ENCODE data around the gene PALMD.

DNA sequence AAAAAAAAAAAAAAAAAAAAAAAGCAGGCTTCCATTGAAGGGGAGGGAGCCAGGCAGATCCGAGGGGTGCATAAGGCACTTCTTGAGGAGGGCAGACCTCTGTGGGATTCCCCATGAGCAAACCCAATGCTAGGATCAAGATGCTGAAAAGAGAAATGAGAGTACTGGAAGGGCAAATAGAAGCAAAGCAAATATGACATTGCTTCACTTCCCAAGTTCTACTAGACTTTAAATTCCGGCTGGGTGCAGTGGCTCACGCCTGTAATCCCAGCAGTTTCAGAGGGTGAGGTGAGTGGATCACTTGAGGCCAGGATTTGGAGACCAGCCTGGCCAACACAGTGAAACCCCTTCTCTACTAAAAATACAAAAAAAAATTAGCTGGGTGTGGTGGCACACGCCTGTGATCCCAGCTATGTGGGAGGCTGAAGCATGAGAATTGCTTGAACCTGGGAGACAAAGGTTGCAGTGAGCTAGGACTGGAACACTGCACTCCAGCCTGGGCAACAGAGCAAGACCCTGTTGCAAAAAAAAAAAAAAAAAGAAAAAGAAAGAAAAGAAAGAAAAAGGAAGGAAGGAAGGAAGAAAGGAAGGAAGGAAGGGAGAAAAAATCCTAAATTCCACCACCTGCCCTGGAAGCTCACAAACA is 23.1 kb upstream of the PALMD start:
- TF ChIP-seq, protein P1, sequence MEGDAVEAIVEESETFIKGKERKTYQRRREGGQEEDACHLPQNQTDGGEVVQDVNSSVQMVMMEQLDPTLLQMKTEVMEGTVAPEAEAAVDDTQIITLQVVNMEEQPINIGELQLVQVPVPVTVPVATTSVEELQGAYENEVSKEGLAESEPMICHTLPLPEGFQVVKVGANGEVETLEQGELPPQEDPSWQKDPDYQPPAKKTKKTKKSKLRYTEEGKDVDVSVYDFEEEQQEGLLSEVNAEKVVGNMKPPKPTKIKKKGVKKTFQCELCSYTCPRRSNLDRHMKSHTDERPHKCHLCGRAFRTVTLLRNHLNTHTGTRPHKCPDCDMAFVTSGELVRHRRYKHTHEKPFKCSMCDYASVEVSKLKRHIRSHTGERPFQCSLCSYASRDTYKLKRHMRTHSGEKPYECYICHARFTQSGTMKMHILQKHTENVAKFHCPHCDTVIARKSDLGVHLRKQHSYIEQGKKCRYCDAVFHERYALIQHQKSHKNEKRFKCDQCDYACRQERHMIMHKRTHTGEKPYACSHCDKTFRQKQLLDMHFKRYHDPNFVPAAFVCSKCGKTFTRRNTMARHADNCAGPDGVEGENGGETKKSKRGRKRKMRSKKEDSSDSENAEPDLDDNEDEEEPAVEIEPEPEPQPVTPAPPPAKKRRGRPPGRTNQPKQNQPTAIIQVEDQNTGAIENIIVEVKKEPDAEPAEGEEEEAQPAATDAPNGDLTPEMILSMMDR (IDR thresholded peaks at IDR 0.05; ENCODE audit: insufficient read depth, low read length), result no peak
- TF ChIP-seq POLR2AphosphoS5 (IDR thresholded peaks at IDR 0.05; ENCODE audit: low read depth) (no peak), GABPA (IDR thresholded peaks at IDR 0.05; ENCODE audit: low read depth) (no peak), SPI1 (IDR thresholded peaks at IDR 0.05; ENCODE audit: borderline replicate concordance, low read depth) (no peak)
- TF ChIP-seq, protein P2, sequence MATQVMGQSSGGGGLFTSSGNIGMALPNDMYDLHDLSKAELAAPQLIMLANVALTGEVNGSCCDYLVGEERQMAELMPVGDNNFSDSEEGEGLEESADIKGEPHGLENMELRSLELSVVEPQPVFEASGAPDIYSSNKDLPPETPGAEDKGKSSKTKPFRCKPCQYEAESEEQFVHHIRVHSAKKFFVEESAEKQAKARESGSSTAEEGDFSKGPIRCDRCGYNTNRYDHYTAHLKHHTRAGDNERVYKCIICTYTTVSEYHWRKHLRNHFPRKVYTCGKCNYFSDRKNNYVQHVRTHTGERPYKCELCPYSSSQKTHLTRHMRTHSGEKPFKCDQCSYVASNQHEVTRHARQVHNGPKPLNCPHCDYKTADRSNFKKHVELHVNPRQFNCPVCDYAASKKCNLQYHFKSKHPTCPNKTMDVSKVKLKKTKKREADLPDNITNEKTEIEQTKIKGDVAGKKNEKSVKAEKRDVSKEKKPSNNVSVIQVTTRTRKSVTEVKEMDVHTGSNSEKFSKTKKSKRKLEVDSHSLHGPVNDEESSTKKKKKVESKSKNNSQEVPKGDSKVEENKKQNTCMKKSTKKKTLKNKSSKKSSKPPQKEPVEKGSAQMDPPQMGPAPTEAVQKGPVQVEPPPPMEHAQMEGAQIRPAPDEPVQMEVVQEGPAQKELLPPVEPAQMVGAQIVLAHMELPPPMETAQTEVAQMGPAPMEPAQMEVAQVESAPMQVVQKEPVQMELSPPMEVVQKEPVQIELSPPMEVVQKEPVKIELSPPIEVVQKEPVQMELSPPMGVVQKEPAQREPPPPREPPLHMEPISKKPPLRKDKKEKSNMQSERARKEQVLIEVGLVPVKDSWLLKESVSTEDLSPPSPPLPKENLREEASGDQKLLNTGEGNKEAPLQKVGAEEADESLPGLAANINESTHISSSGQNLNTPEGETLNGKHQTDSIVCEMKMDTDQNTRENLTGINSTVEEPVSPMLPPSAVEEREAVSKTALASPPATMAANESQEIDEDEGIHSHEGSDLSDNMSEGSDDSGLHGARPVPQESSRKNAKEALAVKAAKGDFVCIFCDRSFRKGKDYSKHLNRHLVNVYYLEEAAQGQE (IDR thresholded peaks at IDR 0.05; ENCODE audit: insufficient replicate concordance, low read depth), result no peak
